HAP-1 (cell line): ENCODE measurements around the gene RGS10.

Experiments used
- DNase-seq, 2 experiments: peaks; one replicate each; pipeline ENCODE4 v3.0.0-alpha.2; 2016 to 2020; ENCODE audit warnings: low spot score in 2 of 2
- H3K27me3 ChIP-seq: fragments of 250-450 bp; sonication (Bioruptor Pico); 2 replicates; pipeline ENCODE4 v1.5.1; 2020; ENCODE audit warnings: low read depth, mild to moderate bottlenecking, moderate library complexity
- H3K36me3 ChIP-seq: fragments of 250-450 bp; sonication (Bioruptor Pico); replicated peaks from 2 replicates; pipeline ENCODE4 v1.5.1; 2020; ENCODE audit warnings: mild to moderate bottlenecking
- H3K4me1 ChIP-seq: fragments of 250-450 bp; sonication (Bioruptor Pico); 2 replicates; pipeline ENCODE4 v1.5.1; 2020; ENCODE audit warnings: mild to moderate bottlenecking
- H3K4me3 ChIP-seq: fragments of 250-450 bp; sonication (Bioruptor Pico); 2 replicates; pipeline ENCODE4 v1.5.1; 2020; ENCODE audit warnings: mild to moderate bottlenecking, moderate library complexity
- H3K9me3 ChIP-seq: fragments of 250-450 bp; sonication (Bioruptor Pico); 2 replicates; pipeline ENCODE4 v1.5.1; 2020; ENCODE audit warnings: mild to moderate bottlenecking, moderate library complexity
- in situ Hi-C: fragments of 300-500 bp; cut with MboI; formaldehyde crosslinking; loops from 3 replicates; pipeline ENCODE4 v1.14.3; 2020; ENCODE audit warnings: low sequenced_read_pairs, inconsistent platforms, mixed read lengths

RGS10 gene

GRCh38 chr10:119502618-119503155, 39.8 kb downstream of the RGS10 start:
- Histone ChIP-seq H3K4me3 (no peak overlapping the region), H3K27me3 (no peaks in the 10 kb centered on the region), H3K9me3 (no peaks in the 10 kb centered on the region), H3K36me3 (peaks cover 7% of the 10 kb centered on the region), H3K4me1 (no peaks in the 10 kb centered on the region)
- in situ Hi-C loops: no loop called here
- DNase-seq: no peak

DNA sequence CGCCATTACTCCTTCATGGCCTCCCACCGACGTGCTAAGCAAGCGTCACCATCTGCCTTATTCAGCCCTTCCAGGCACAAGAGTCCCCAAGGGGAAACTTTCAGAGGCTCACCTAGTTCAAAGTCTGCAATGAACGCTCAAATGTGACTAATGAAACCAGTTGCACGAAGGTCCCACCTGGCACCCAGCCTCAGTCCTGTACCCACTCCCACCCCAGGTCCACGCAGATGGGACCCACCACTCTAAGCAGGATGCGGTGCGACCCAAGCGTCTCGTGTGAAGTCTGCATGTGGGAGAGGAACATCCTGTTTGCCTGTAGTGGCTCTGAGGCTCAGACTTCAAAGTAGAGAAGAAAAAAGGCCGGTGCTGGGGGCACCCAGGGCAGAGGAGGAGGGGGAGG, 40.3 kb downstream of the RGS10 start:
- Histone ChIP-seq H3K27me3 (no peaks in the 10 kb centered on the region), H3K4me3 (no peak overlapping the region), H3K36me3 (peaks cover 7% of the 10 kb centered on the region), H3K9me3 (no peaks in the 10 kb centered on the region), H3K4me1 (no peaks in the 10 kb centered on the region)
- in situ Hi-C loops: no loop called here
- DNase-seq: no peak

- DNase-seq: no peak
Measured at GRCh38 chr10:119501690-119502089, 40.8 kb downstream of the RGS10 start.

GRCh38 chr10:119500821-119501220, 41.7 kb downstream of the RGS10 start:
- H3K4me3 ChIP-seq: no peak overlapping the region
- no peaks in the 10 kb centered on the region for H3K27me3 ChIP-seq
- no peaks in the 10 kb centered on the region for H3K4me1 ChIP-seq
- H3K36me3 ChIP-seq: peaks cover 7% of the 10 kb centered on the region
- DNase-seq: no peak
- in situ Hi-C loops: no loop called here
- no peaks in the 10 kb centered on the region for H3K9me3 ChIP-seq

More at GRCh38 chr10:119501690-119502089, 40.8 kb downstream of the RGS10 start:
- no peaks in the 10 kb centered on the region for H3K9me3 ChIP-seq
- no peaks in the 10 kb centered on the region for H3K27me3 ChIP-seq
- no peak overlapping the region for H3K4me3 ChIP-seq
- in situ Hi-C loops: no loop called here
- H3K36me3 ChIP-seq: peaks cover 7% of the 10 kb centered on the region
- H3K4me1 ChIP-seq: no peaks in the 10 kb centered on the region

DNA sequence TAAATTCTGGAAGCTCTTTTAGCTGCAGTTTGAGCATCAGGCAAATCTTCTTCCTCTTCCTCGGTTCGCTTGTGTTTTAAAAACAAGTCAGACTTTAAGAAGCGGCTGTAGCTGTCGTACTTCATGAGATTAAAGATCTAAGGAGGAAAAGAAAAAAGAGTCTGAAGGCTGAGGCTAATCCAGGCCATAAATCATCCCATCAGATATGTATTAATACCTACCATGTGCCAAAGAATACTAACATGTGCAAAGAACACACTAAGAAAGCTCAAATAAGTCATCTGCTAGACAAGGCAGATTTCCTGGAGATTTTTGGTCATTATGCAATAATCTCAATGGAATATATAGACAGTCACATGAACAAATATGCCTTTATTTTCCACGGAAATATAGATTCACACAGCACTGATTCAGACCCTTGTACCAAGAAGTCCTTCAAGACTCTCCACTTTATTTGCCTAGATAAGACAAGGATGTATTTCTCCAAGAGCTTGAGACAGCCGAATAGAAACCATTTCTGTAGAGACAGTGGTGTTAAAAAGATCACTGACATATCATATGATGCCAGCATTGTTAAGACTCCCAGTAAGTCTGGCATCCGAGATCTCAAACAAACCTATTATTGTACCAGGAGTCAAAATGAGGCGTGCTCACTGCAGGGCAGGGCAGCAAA, 42.3 kb downstream of the RGS10 start:
- no peak for DNase-seq
- in situ Hi-C loops: no loop called here
- Histone ChIP-seq H3K9me3 (no peaks in the 10 kb centered on the region), H3K4me3 (no peak overlapping the region), H3K27me3 (no peaks in the 10 kb centered on the region), H3K4me1 (no peaks in the 10 kb centered on the region), H3K36me3 (peaks cover 7% of the 10 kb centered on the region)

GRCh38 chr10:119499677-119500002, 42.9 kb downstream of the RGS10 start:
- Histone ChIP-seq H3K9me3 (no peaks in the 10 kb centered on the region), H3K27me3 (no peaks in the 10 kb centered on the region), H3K4me3 (no peak overlapping the region), H3K4me1 (no peaks in the 10 kb centered on the region), H3K36me3 (peaks cover 7% of the 10 kb centered on the region)
- in situ Hi-C loops: no loop called here
- DNase-seq: no peak

- DNase-seq: no peak
Measured at GRCh38 chr10:119498889-119499676, 43.4 kb downstream of the RGS10 start.

DNA sequence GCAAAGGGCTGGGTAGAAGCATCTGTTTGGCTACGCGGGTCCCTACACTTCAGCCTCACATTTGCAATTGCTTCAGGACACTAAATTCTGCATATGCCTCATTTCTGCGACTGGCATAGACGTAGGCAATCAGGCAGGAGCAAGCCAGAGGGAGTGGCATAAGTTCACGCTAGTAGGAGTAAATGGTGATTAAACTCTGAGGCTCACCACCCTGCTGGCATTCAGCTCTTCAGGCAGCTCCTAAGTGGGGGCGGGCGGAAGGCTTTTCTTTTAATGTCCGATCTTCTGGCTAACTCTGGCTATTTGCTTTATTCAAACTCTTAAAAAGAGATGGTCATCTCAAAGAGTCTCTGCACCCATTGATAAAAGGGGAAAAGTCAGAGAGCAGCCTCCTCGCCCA, 45.3 kb downstream of the RGS10 start:
- H3K27me3 ChIP-seq: no peaks in the 10 kb centered on the region
- H3K9me3 ChIP-seq: no peaks in the 10 kb centered on the region
- H3K4me3 ChIP-seq: no peak overlapping the region
- in situ Hi-C loops: no loop called here
- H3K36me3 ChIP-seq: peaks cover 7% of the 10 kb centered on the region
- DNase-seq: no peak
- H3K4me1 ChIP-seq: no peaks in the 10 kb centered on the region

More at GRCh38 chr10:119498889-119499676, 43.4 kb downstream of the RGS10 start:
- no peaks in the 10 kb centered on the region for H3K4me1 ChIP-seq
- no peaks in the 10 kb centered on the region for H3K27me3 ChIP-seq
- peaks cover 7% of the 10 kb centered on the region for H3K36me3 ChIP-seq
- in situ Hi-C loops: no loop called here
- no peak overlapping the region for H3K4me3 ChIP-seq
- H3K9me3 ChIP-seq: no peaks in the 10 kb centered on the region

DNA sequence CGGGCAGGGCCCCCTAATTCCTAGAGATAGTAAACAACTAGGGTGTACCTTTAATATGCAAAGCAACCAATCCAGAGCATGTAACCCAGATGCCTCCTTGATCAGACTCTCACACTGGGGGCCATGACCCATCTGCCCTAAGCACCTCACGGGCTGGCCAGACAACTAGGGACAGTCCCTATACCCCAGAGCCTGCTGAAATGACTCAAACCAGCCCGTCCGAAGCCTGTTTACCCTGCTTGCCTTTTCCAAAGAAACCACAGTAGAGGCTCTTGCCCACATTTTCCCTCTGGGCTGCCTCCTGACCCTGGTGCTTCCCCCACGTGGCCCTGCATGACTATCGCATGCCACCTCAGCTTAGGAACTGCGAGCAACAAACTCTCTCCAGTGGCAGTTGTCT, 46.2 kb downstream of the RGS10 start:
- H3K9me3 ChIP-seq: no peaks in the 10 kb centered on the region
- in situ Hi-C loops: no loop called here
- H3K4me3 ChIP-seq: no peak overlapping the region
- H3K36me3 ChIP-seq: peaks cover 7% of the 10 kb centered on the region
- H3K27me3 ChIP-seq: no peaks in the 10 kb centered on the region
- H3K4me1 ChIP-seq: no peaks in the 10 kb centered on the region
- no peak for DNase-seq

- no peaks in the 10 kb centered on the region for H3K27me3 ChIP-seq
- in situ Hi-C loops: no loop called here
- no peak for DNase-seq
- no peaks in the 10 kb centered on the region for H3K9me3 ChIP-seq
- no peak overlapping the region for H3K4me3 ChIP-seq
- peaks cover 7% of the 10 kb centered on the region for H3K36me3 ChIP-seq
- no peaks in the 10 kb centered on the region for H3K4me1 ChIP-seq
Measured at GRCh38 chr10:119495545-119495944, 47.0 kb downstream of the RGS10 start.

DNA sequence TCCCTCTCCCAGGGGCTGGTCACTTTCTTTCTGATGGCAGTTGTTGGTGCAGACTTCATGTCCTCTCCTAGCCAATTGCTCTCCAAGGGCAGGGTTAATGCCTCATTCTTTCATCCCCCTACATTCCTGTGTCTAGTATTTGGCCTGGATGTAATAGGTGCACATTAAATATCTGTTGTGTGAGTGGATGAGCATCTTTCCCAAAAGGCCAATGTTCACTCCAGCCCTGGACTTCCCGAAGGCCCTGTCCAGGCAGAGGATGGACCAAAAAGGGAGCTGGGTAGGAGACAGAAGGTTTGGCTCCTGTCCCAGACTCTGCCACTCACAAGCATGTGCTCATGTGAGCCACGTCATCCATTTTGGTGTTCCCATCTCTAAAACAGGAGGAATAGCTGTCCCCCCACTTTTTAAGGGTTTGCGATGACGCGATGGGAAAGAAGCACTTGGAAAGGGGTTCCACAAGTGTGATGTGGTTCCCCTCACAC, 47.5 kb downstream of the RGS10 start:
- no peak for DNase-seq
- H3K27me3 ChIP-seq: no peaks in the 10 kb centered on the region
- H3K4me1 ChIP-seq: no peaks in the 10 kb centered on the region
- no peaks in the 10 kb centered on the region for H3K9me3 ChIP-seq
- peaks cover 7% of the 10 kb centered on the region for H3K36me3 ChIP-seq
- in situ Hi-C loops: no loop called here
- H3K4me3 ChIP-seq: no peak overlapping the region

DNA sequence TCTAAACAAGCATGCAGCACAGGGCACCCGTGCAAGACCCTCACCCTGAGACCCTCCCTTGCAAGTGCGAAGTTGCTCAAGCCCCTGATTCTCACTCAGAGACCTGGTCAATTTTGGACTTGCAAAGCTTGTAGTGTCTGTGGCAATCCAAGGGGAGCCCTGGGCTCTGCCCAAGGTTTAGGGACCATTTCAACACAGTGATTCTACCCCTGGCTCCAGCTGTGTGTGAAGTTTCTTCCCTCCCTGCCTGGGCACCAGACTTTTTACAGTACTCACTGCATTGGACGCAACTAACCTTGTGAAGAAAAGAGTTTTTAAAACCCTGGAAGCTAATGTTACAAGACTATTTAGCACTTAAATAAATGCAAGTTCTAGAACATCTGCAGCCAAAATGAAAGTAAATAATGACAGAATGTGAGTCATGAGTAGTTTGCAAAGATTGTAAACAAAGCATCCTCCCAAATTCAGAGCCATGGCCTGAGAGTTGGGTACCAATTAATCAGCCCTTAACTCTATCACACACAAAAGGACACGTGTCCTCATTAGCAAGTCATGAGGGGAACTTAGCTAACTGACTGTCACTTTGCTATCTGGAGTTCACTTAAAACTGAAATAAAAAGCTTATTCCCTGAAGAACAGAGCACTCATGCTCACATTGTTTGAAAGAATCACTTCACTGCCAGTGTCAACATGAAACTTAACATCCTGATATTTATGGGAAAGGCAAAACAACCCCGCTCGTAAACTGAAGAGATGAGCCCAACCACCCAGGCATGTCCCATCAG, 48.1 kb downstream of the RGS10 start:
- DNase-seq: no peak
- Histone ChIP-seq H3K27me3 (no peaks in the 10 kb centered on the region), H3K36me3 (peaks cover under 1% of the 10 kb centered on the region), H3K9me3 (no peaks in the 10 kb centered on the region), H3K4me3 (no peak overlapping the region), H3K4me1 (no peaks in the 10 kb centered on the region)
- in situ Hi-C loops: no loop called here

DNA sequence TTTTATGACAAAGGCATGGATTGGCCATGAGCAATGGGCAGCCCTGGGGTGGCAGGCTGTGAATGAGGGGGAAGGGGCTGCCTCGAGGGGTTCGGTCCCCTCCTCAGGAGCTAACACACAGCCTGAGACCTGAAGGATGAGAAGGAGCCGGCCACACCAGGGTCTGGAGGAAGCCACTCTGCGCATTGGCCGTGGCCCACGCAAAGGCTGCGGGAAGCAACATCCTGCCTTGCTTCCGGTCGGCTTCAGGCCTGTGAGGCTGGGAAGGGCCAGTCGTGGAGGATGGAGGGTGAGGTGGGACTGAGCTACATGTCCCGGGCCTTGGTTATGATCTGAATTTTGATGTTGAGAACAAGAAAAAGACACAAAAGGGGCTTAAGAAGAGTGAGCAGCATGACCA, 49.4 kb downstream of the RGS10 start:
- no peak overlapping the region for H3K4me3 ChIP-seq
- H3K4me1 ChIP-seq: no peaks in the 10 kb centered on the region
- no peak for DNase-seq
- no peaks in the 10 kb centered on the region for H3K27me3 ChIP-seq
- in situ Hi-C loops: no loop called here
- H3K9me3 ChIP-seq: no peaks in the 10 kb centered on the region
- no peaks in the 10 kb centered on the region for H3K36me3 ChIP-seq
